HEK293 (cell line): ENCODE measurements around the gene ABHD16A.

Source experiments
- CTCF ChIP-seq: fragments of 450-650 bp; formaldehyde crosslinking; IDR thresholded peaks from 2 replicates; pipeline ENCODE4 v1.5.1; 2016; ENCODE audit warnings: missing biosample characterization, missing genetic modification characterization
- SETDB1 ChIP-seq: IDR thresholded peaks from one replicate; pipeline ENCODE4 v1.6.1; 2017; ENCODE audit warnings: mild to moderate bottlenecking, low read length, moderate library complexity, mixed read lengths; ENCODE audit not compliant: insufficient read length
- ZBTB1 ChIP-seq: fragments of 450-650 bp; formaldehyde crosslinking; IDR thresholded peaks from 2 replicates; pipeline ENCODE4 v1.5.1; 2016; ENCODE audit warnings: missing biosample characterization, missing genetic modification characterization
- ZNF169 ChIP-seq: fragments of 450-650 bp; formaldehyde crosslinking; IDR thresholded peaks from 2 replicates; pipeline ENCODE4 v1.5.1; 2016; ENCODE audit warnings: missing biosample characterization, missing genetic modification characterization

GRCh38 chr6:31666337-31666965, 36.7 kb downstream of the ABHD16A start:
- TF ChIP-seq ZBTB1 (no peak), SETDB1 (no peak), CTCF (tag by site-specific recombination) (no peak), ZNF169 (no peak)
